HG02870 (cell line): ENCODE results near the gene SFI1.
"Not testable (repeated sequence)": the region's sequence is repeated elsewhere in the genome, so short reads cannot be mapped to it uniquely, and the experiment has no call there.

ENCODE experiments used
- ATAC-seq: cut with Tn5 transposase; IDR thresholded peaks from one replicate; pipeline ENCODE4 v1.9.1; 2021; ENCODE audit warnings: mild to moderate bottlenecking, moderate library complexity; ENCODE audit not compliant: unreplicated experiment

The SFI1 gene

GRCh38 chr22:31540966-31541365 is 44.6 kb downstream of the SFI1 start:
- ATAC-seq: no peak

GRCh38 chr22:31544481-31545480 is 48.4 kb downstream of the SFI1 start:
- no peak for ATAC-seq

GRCh38 chr22:31550871-31551370 is 54.6 kb downstream of the SFI1 start:
- no peak for ATAC-seq

GRCh38 chr22:31556627-31557203 is 60.4 kb downstream of the SFI1 start:
- no peak for ATAC-seq

- ATAC-seq: not testable (repeated sequence)
Measured at GRCh38 chr22:31558546-31558945, 62.2 kb downstream of the SFI1 start.

- no peak for ATAC-seq
Measured at GRCh38 chr22:31561238-31561887, 65.0 kb downstream of the SFI1 start.

GRCh38 chr22:31561970-31562369 is 65.6 kb downstream of the SFI1 start:
- no peak for ATAC-seq

GRCh38 chr22:31566484-31566883 is 70.1 kb downstream of the SFI1 start:
- no peak for ATAC-seq

- ATAC-seq: no peak
Measured at GRCh38 chr22:31567196-31567595, 70.9 kb downstream of the SFI1 start.

- ATAC-seq: no peak
Measured at GRCh38 chr22:31567702-31568101, 71.4 kb downstream of the SFI1 start.

- ATAC-seq: no peak
Measured at GRCh38 chr22:31569126-31569525, 72.8 kb downstream of the SFI1 start.

GRCh38 chr22:31572939-31573338 is 76.6 kb downstream of the SFI1 start:
- ATAC-seq: no peak

GRCh38 chr22:31574055-31574670 is 77.8 kb downstream of the SFI1 start:
- ATAC-seq: no peak

GRCh38 chr22:31575190-31575589 is 78.9 kb downstream of the SFI1 start:
- no peak for ATAC-seq

GRCh38 chr22:31577711-31578110 is 81.4 kb downstream of the SFI1 start:
- no peak for ATAC-seq

- no peak for ATAC-seq
Measured at GRCh38 chr22:31578171-31578570, 81.8 kb downstream of the SFI1 start.

- ATAC-seq: no peak
Measured at GRCh38 chr22:31579835-31580242, 83.5 kb downstream of the SFI1 start.

- no peak for ATAC-seq
Measured at GRCh38 chr22:31583861-31584485, 87.6 kb downstream of the SFI1 start.

- no peak for ATAC-seq
Measured at GRCh38 chr22:31584804-31585160, 88.4 kb downstream of the SFI1 start.

- no peak for ATAC-seq
Measured at GRCh38 chr22:31585161-31585859, 89.0 kb downstream of the SFI1 start.
